Neural progenitor cell (in vitro differentiated cells): ENCODE results near the gene RPL22. TPM values are rescaled to one million over a fixed set of nuclear protein-coding genes. Genes with fewer than 3 reads are reported as not detected.

Experiments
- DNase-seq: peaks from one replicate; pipeline ENCODE4 v3.0.0-alpha.2; 2016; ENCODE audit warnings: low spot score
- H2AFZ ChIP-seq: fragments of 200-600 bp; sonication (generic); replicated peaks from 2 replicates; pipeline ENCODE4 v1.6.1; 2016; ENCODE audit warnings: antibody characterized with exemption
- H3F3A ChIP-seq: fragments of 200-600 bp; sonication (generic); 2 replicates; pipeline ENCODE4 v1.6.1; 2016; ENCODE audit warnings: antibody characterized with exemption, low read depth
- H3K27ac ChIP-seq: fragments of 200-600 bp; sonication (generic); 2 replicates; pipeline ENCODE4 v1.5.1; 2016; ENCODE audit warnings: mild to moderate bottlenecking
- H3K27me3 ChIP-seq: fragments of 200-600 bp; sonication (generic); 2 replicates; pipeline ENCODE4 v1.6.1; 2016; ENCODE audit warnings: mild to moderate bottlenecking, moderate library complexity
- H3K36me3 ChIP-seq: fragments of 200-600 bp; sonication (generic); 2 replicates; pipeline ENCODE4 v1.5.1; 2016
- H3K4me1 ChIP-seq: fragments of 200-600 bp; sonication (generic); 2 replicates; pipeline ENCODE4 v1.6.1; 2016; ENCODE audit warnings: mixed run types
- H3K4me2 ChIP-seq: fragments of 200-600 bp; sonication (generic); 2 replicates; pipeline ENCODE4 v1.6.1; 2016
- H3K4me3 ChIP-seq: fragments of 200-600 bp; sonication (generic); 2 replicates; pipeline ENCODE4 v1.5.1; 2016
- H3K79me2 ChIP-seq: fragments of 200-600 bp; sonication (generic); 2 replicates; pipeline ENCODE4 v1.6.1; 2016; ENCODE audit warnings: low read depth
- H3K9ac ChIP-seq: fragments of 200-600 bp; sonication (generic); 2 replicates; pipeline ENCODE4 v1.6.1; 2016
- H3K9me3 ChIP-seq: fragments of 200-600 bp; sonication (generic); 2 replicates; pipeline ENCODE4 v1.5.1; 2016; ENCODE audit warnings: low read depth
- H4K20me1 ChIP-seq: fragments of 200-600 bp; sonication (generic); 2 replicates; pipeline ENCODE4 v1.6.1; 2016; ENCODE audit warnings: low read depth
- H3K27ac Mint-ChIP-seq: 3 replicates; pipeline ENCODE4 v1.8.0; 2021; ENCODE audit warnings: mixed read lengths
- H3K27me3 Mint-ChIP-seq: 2 replicates; pipeline ENCODE4 v1.8.0; 2022; ENCODE audit warnings: low read depth, mild to moderate bottlenecking, inconsistent platforms, moderate library complexity, mixed read lengths; ENCODE audit not compliant: insufficient read depth
- H3K36me3 Mint-ChIP-seq: 3 replicates; pipeline ENCODE4 v1.8.0; 2021; ENCODE audit warnings: mixed read lengths
- H3K4me1 Mint-ChIP-seq: 3 replicates; pipeline ENCODE4 v1.8.0; 2021; ENCODE audit warnings: mixed read lengths
- H3K4me3 Mint-ChIP-seq: 3 replicates; pipeline ENCODE4 v1.8.0; 2021; ENCODE audit warnings: mild to moderate bottlenecking, moderate library complexity, mixed read lengths
- H3K9me3 Mint-ChIP-seq: 3 replicates; pipeline ENCODE4 v1.8.0; 2020; ENCODE audit warnings: mixed read lengths
- CTCF ChIP-seq: fragments of 200-600 bp; sonication (generic); IDR thresholded peaks from 2 replicates; pipeline ENCODE4 v1.5.1; 2017; ENCODE audit warnings: antibody characterized with exemption, mild to moderate bottlenecking
- EZH2 ChIP-seq: fragments of 200-600 bp; sonication (generic); IDR thresholded peaks from 2 replicates; pipeline ENCODE4 v1.6.1; 2017; ENCODE audit warnings: antibody characterized with exemption, mild to moderate bottlenecking, moderate library complexity
- EZH2phosphoT487 ChIP-seq: fragments of 200-600 bp; sonication (generic); IDR thresholded peaks from 2 replicates; pipeline ENCODE4 v1.6.1; 2017; ENCODE audit warnings: antibody characterized with exemption
- total RNA-seq: library from RNA; depleted of rRNA; stranded (reverse); fragments of >200 nt; gene quantifications from 2 replicates; pipeline ENCODE4 v1.2.3, GENCODE V29; 2015; ENCODE audit warnings: low replicate concordance

Gene RPL22
- total RNA-seq, 1 donor from 2014 or later, result 410 TPM

GRCh38 chr1:6239213-6239752, 39.9 kb upstream of the RPL22 start:
- peak overlapping the region; percentile 72 for H3K4me3 Mint-ChIP-seq
- H4K20me1 ChIP-seq, result peaks cover 14% of the 10 kb centered on the region
- H3K4me2 ChIP-seq, result peak overlapping the region; percentile 96
- H3K9ac ChIP-seq, result no peak overlapping the region
- H3K79me2 ChIP-seq, result peaks cover 29% of the 10 kb centered on the region
- peaks cover 78% of the 10 kb centered on the region for H3F3A ChIP-seq
- H3K9me3 Mint-ChIP-seq, result peaks cover 4% of the 10 kb centered on the region
- DNase-seq, result peak; percentile 65
- peaks cover 26% of the 10 kb centered on the region for H3K27me3 Mint-ChIP-seq
- H3K36me3 ChIP-seq, result no peaks in the 10 kb centered on the region
- no peaks in the 10 kb centered on the region for H3K9me3 ChIP-seq
- peak overlapping the region; percentile 57 for H3K27ac Mint-ChIP-seq
- no peak overlapping the region for H2AFZ ChIP-seq
- H3K4me1 Mint-ChIP-seq, result peaks cover 64% of the 10 kb centered on the region
- peaks cover 59% of the 10 kb centered on the region for H3K4me1 ChIP-seq
- peak overlapping the region; percentile 72 for H3K4me3 ChIP-seq
- no peaks in the 10 kb centered on the region for H3K36me3 Mint-ChIP-seq
- H3K27ac ChIP-seq, result peak overlapping the region; percentile 89
- TF ChIP-seq EZH2, result no peak
- no peak for TF ChIP-seq EZH2phosphoT487
- no peak for TF ChIP-seq CTCF
- H3K27me3 ChIP-seq, result peaks cover 12% of the 10 kb centered on the region

- Mint-ChIP-seq H3K27me3 (peaks cover 15% of the 10 kb centered on the region), H3K4me1 (peaks cover 62% of the 10 kb centered on the region), H3K36me3 (peaks cover 10% of the 10 kb centered on the region), H3K9me3 (peaks cover 4% of the 10 kb centered on the region), H3K27ac (no peak overlapping the region), H3K4me3 (peak overlapping the region; percentile 70)
- Histone ChIP-seq H3K27me3 (no peaks in the 10 kb centered on the region), H3K79me2 (peaks cover 36% of the 10 kb centered on the region), H3K4me1 (peaks cover 49% of the 10 kb centered on the region), H4K20me1 (peaks cover 28% of the 10 kb centered on the region), H3K9me3 (no peaks in the 10 kb centered on the region), H3F3A (peaks cover 57% of the 10 kb centered on the region), H3K27ac (no peak overlapping the region), H3K4me2 (no peak overlapping the region), H3K4me3 (no peak overlapping the region), H2AFZ (no peak overlapping the region), H3K9ac (no peak overlapping the region), H3K36me3 (peaks cover 8% of the 10 kb centered on the region)
- no peak for DNase-seq
- TF ChIP-seq EZH2, result no peak
- no peak for TF ChIP-seq EZH2phosphoT487
- no peak for TF ChIP-seq CTCF
Measured at GRCh38 chr1:6237093-6237492, 37.7 kb upstream of the RPL22 start.

GRCh38 chr1:6235296-6235677, 35.9 kb upstream of the RPL22 start:
- TF ChIP-seq CTCF (no peak), EZH2 (no peak), EZH2phosphoT487 (no peak)
- H3K79me2 ChIP-seq, result peaks cover 53% of the 10 kb centered on the region
- H2AFZ ChIP-seq, result peak overlapping the region; percentile 32

More at GRCh38 chr1:6235296-6235677, 35.9 kb upstream of the RPL22 start:
- Histone ChIP-seq H3K27ac (peak overlapping the region; percentile 12), H3K27me3 (no peaks in the 10 kb centered on the region), H3K9ac (peak overlapping the region; percentile 89), H4K20me1 (peaks cover 29% of the 10 kb centered on the region), H3K9me3 (no peaks in the 10 kb centered on the region), H3K4me3 (peak overlapping the region; percentile 84), H3K4me2 (peak overlapping the region; percentile 95), H3F3A (peaks cover 39% of the 10 kb centered on the region), H3K4me1 (peaks cover 33% of the 10 kb centered on the region), H3K36me3 (peaks cover 8% of the 10 kb centered on the region)
- no peak for DNase-seq
- Mint-ChIP-seq H3K36me3 (peaks cover 12% of the 10 kb centered on the region), H3K4me1 (peaks cover 50% of the 10 kb centered on the region), H3K27ac (no peak overlapping the region), H3K27me3 (peaks cover 9% of the 10 kb centered on the region), H3K9me3 (peaks cover 4% of the 10 kb centered on the region), H3K4me3 (peak overlapping the region; percentile 91)
